HG02623 (cell line): ENCODE measurements around the gene KRT34.
"Not testable (repeated sequence)": the region's sequence is repeated elsewhere in the genome, so short reads cannot be mapped to it uniquely, and the experiment has no call there.

ENCODE experiments used
- ATAC-seq: cut with Tn5 transposase; IDR thresholded peaks from one replicate; pipeline ENCODE4 v1.9.1; 2021; ENCODE audit warnings: moderate library complexity; ENCODE audit not compliant: unreplicated experiment

The KRT34 gene

DNA sequence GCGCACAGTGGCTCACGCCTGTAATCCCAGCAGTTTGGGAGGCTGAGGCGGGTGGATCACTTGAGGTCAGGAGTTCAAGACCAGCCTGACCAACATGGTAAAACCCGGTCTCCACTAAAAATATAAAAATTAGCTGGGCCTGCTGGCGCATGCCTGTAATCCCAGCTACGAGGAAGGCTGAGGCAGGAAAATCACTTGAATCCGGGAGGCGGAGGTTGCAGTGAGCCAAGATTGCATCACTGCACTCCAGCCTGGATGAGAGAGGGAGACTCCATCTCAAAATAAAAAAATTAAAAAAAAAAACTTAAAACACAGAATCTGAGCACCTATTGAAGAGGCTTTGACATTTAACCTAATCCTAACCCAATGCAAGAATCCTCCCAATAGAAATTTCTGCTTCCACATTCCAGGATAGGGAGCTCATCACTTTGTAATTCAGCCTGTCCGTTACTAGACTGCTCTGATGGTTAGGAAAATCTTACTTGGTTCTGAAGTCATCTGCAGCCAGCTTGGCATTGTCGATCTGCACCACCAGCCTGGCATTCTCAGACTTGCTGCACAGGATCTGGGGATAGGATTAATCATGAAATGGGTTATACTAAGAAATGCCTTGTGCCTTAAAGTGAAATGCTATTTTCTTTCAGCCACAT is 14.6 kb downstream of the KRT34 start:
- no peak for ATAC-seq

DNA sequence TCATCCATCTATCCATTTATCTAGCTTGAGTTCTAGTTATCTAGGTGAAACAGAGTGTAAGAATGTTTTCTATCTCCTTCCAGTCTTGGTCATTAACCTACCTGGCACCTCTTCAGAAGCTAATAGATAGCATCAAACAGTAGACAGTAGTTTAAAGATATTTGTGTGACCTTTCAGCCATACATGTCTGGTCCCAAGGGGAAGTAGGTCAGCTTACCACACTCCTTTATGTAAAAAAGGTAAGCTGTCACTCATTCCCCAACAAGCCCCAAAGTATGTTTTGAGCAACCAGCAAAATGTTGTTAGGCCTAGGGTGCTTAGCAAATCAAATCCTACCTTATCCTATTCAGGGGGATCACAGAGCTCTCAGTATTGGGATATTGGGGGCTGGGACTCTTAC is 16.0 kb downstream of the KRT34 start:
- no peak for ATAC-seq

DNA sequence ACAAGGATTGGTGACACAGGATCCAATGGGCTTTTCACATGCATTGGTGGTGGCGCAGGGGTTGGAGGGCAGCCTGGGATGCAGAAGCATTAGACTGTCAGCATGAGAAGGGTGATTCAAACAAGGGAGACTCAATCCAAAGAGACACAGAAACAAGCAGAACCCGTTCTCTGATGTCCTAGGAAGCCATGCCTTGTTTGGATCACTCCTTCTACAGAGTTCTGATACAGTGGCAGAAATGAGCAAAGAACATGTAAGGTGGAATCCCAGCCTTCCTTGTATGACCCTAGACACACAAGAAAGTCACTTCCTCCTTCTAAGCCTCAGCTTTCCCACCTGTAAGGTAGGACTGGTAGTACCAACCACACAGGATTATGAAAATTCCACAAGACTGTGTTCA is 18.2 kb downstream of the KRT34 start:
- no peak for ATAC-seq

GRCh38 chr17:41360296-41360995 is 21.7 kb downstream of the KRT34 start:
- ATAC-seq = no peak

DNA sequence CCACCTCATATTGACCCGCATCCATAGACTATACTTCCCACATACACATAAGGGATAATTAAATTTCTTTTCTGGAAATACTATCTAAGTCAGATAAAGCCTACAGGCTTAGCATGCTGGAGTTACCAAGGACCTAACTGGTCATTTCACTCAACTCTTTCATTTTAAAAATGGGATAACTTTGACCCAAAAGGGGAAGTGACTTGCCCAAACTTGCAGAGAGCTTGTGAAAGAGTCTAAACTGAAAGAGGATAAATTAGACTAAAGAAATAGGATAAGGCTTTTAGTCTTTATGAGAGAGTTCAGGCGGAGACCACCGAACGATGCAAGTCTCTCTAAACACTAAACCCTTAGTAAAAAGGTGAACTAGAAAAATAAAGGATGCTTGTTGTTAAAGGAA is 27.6 kb downstream of the KRT34 start:
- ATAC-seq = no peak

GRCh38 chr17:41352597-41353366 is 29.3 kb downstream of the KRT34 start:
- ATAC-seq = no peak

- no peak for ATAC-seq
Measured at GRCh38 chr17:41351177-41351576, 30.9 kb downstream of the KRT34 start.

- not testable (repeated sequence) for ATAC-seq
Measured at GRCh38 chr17:41350381-41350878, 31.7 kb downstream of the KRT34 start, which contains the start of gene KRT33A. KRT33A (minus strand) TSS chr17:41350828; CDS start chr17:41350767, 61 bp downstream.

- no peak for ATAC-seq
Measured at GRCh38 chr17:41347869-41348760, 34.0 kb downstream of the KRT34 start.

- ATAC-seq = not testable (repeated sequence)
Measured at GRCh38 chr17:41346421-41346820, 35.7 kb downstream of the KRT34 start.

GRCh38 chr17:41345992-41346391 is 36.1 kb downstream of the KRT34 start:
- no peak for ATAC-seq

- no peak for ATAC-seq
Measured at GRCh38 chr17:41343029-41343428, 39.1 kb downstream of the KRT34 start.

- no peak for ATAC-seq
Measured at GRCh38 chr17:41340934-41341861, 40.9 kb downstream of the KRT34 start.

GRCh38 chr17:41340494-41340893 is 41.6 kb downstream of the KRT34 start:
- ATAC-seq = no peak

DNA sequence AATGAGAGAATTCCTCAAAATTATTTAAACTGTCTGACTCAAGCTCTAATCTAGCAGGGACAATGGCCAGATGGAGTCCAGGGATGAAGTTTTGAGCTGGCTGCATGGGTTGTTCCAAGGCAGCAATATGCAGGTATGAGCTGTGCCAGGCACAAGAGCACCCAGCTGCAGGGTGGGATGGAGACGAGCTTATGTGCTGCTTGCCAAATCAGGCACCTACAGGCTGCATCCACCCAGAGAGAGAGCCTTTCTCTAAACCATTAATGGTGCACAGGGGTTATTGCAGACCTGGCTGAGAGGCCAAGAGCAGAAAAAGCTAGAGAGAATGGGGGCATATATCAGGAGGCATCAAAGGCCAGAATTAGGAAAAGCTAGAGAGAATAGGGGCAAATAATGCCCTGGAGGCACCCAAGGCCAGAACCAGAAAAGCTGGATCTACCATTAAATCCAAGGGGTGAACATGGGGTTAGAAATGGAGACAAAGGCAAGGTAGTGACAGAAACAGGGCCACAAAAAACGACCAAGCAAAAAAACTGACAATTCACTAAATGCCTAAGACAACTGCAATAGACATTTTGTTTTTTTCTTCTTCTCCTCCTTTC is 42.4 kb downstream of the KRT34 start:
- no peak for ATAC-seq

DNA sequence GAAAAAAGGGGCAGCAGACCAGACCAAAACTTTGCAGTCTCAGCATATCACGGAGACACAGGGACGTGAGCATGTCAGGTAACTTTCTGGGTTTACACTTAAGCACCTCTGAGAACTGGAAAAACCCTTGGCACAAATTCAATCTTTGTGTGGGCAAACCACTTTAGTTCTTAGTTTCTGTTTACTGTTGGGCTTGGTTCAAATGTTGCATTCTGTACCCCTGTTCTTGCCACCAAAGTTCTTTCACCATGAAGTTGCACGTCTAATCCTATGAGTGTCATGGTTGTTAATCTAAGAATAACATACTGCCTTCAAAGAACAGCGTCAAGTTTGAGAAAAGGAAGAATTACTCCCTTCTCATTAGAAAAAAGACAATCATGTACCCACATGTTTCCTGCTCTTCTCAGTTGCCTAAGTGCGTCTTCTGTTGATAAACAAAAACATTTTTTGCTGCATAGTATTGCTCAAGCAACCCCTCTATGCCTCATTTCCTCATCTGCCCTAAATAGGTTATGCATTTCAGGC is 43.1 kb downstream of the KRT34 start:
- ATAC-seq = no peak

DNA sequence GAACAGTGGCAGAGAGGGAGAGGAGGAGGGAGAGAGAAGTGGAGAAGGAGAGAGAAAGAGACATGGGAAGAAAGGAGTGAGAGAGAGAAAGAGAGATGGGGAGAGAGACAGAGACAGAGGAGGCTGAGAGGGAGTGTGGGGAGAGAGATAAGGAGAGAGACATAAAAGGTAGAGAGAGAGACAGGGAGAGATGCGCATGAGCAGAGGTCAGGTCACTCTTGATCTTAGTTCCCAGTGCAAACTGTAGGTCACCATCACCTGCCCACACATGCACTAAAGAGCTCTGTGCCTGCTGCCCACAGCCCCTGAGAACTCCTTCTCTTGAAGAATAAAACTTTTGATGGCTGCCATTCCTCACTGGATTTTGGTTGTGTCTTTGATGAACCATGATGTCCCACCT is 46.4 kb downstream of the KRT34 start:
- ATAC-seq = no peak

DNA sequence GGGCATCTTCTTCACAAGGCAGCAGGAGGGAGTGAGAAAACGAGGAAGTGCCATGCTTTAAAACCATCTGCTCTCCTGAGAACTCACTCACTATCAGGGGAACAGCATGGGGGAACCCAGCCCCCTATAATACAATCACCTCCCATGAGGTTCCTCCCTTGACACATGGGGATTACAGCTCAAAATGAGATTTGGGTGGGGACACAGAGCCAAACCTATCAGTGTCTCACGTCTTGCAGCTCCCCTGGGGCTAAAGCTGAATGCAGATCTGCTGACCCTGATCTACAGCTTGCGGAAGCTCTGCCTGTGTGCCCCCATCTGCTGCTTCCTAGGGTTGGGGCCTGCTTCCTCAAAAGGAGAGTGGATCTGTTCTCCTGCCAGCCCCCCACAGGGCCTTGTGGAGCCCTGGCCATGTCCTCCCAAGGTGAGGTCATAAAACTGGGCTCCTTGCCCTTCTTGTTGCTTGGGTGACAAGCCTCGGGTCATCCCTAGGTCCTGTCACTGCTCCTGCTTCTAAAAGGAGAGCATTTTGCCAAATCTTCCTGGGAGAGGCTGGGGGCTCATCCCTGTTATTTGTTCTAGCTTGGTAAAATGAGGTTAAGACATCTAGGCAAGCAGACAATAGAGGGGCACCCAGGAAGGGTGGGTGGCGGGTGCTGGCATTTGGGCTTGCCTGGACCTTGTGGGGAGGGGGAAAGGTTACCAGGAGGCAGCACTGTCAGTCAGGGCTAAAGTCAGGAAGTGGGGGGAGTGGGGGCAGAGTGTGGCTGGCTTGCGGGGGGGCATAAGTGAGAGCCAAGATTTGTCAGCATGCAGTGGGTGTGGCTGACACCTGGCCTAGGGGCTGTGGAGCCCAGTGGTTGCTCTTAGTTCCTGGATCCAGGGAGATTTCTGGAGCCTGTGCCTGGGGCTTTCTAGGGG is 47.5 kb downstream of the KRT34 start:
- no peak for ATAC-seq
